ENCODE results near the gene TXNRD1. TPM values are rescaled to one million over a fixed set of nuclear protein-coding genes. Genes with fewer than 3 reads are reported as not detected.

Gene TXNRD1
- polyA plus RNA-seq, 1 experiment: 673 TPM

DNA sequence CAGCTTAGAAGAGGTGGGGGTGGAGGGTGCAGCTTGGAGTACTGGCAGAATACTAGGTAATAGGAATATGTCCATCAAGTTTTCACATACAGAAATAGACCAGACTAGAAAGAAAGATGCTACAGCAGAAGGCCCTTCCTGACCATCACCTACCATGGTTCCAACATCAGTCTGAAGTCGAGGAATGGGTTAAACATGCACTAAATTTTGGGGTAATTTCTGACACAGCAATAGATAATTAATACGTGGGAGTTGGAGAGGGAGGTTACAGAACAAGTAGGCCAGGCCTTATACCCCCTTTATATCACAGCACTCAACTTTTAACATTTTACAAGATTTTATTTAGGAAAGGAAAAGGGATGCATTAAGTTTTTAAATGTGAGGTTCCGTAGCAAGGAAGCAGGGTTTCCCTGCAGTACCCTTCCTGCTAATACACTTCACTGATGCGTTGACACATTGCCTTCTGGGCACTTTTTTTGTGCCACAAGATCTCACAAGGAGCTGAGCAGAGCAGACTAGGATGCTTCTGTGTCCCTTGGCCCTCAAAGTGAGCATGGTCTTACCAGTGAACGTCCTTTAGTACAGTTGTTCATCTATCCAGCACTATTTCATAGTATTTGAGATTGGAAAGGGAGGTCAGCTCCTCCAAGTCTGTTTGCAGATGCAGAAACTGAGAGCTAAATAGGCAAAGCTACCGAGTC is 138.7 kb downstream of the TXNRD1 start:
- H3K4me3 ChIP-seq (ENCODE audit: low read depth, low read length): no peak overlapping the region
- no peaks in the 10 kb centered on the region for H3K9me3 ChIP-seq (ENCODE audit: control insufficient read depth, insufficient read depth, low read length)
- DNase-seq (ENCODE audit: low read depth, low spot score): no peak
- CTCF ChIA-PET: no interaction called here
- no peak overlapping the region for H3K27ac ChIP-seq (ENCODE audit: low read depth, low read length)
- TF ChIP-seq, protein P1, sequence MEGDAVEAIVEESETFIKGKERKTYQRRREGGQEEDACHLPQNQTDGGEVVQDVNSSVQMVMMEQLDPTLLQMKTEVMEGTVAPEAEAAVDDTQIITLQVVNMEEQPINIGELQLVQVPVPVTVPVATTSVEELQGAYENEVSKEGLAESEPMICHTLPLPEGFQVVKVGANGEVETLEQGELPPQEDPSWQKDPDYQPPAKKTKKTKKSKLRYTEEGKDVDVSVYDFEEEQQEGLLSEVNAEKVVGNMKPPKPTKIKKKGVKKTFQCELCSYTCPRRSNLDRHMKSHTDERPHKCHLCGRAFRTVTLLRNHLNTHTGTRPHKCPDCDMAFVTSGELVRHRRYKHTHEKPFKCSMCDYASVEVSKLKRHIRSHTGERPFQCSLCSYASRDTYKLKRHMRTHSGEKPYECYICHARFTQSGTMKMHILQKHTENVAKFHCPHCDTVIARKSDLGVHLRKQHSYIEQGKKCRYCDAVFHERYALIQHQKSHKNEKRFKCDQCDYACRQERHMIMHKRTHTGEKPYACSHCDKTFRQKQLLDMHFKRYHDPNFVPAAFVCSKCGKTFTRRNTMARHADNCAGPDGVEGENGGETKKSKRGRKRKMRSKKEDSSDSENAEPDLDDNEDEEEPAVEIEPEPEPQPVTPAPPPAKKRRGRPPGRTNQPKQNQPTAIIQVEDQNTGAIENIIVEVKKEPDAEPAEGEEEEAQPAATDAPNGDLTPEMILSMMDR (IDR thresholded peaks at IDR 0.05; ENCODE audit: low read depth, low read length): no peak
- no peaks in the 10 kb centered on the region for H3K27me3 ChIP-seq (ENCODE audit: control insufficient read depth, insufficient read depth, low read length)
- POLR2A ChIA-PET: interaction anchor here (0.7 kb wide), 1 partner anchor 110 kb away, joined by 3 read pairs; no protein-coding TSS in a partner anchor

GRCh38 chr12:104354868-104355570 is 139.4 kb downstream of the TXNRD1 start:
- POLR2A ChIA-PET: interaction anchor here (0.7 kb wide), 1 partner anchor 110 kb away, joined by 3 read pairs; no protein-coding TSS in a partner anchor
- H3K9me3 ChIP-seq (ENCODE audit: control insufficient read depth, insufficient read depth, low read length): peaks cover 3% of the 10 kb centered on the region; the same call in 1 of the 2 replicates
- no peaks in the 10 kb centered on the region for H3K27me3 ChIP-seq (ENCODE audit: control insufficient read depth, insufficient read depth, low read length)
- CTCF ChIA-PET: no interaction called here
- no peak for DNase-seq (ENCODE audit: low read depth, low spot score)
- H3K4me3 ChIP-seq (ENCODE audit: low read depth, low read length): no peak overlapping the region
- TF ChIP-seq, protein P1 (IDR thresholded peaks at IDR 0.05; ENCODE audit: low read depth, low read length): no peak
- H3K27ac ChIP-seq (ENCODE audit: low read depth, low read length): no peak overlapping the region

GRCh38 chr12:104355630-104356029 is 140.1 kb downstream of the TXNRD1 start:
- POLR2A ChIA-PET: no interaction called here
- CTCF ChIA-PET: no interaction called here
- no peak for DNase-seq (ENCODE audit: low read depth, low spot score)

GRCh38 chr12:104356231-104357115 is 140.9 kb downstream of the TXNRD1 start:
- Histone ChIP-seq H3K4me3 (ENCODE audit: low read depth, low read length) (no peak overlapping the region), H3K9me3 (ENCODE audit: control insufficient read depth, insufficient read depth, low read length) (peaks cover 6% of the 10 kb centered on the region; the same call in 1 of the 2 replicates), H3K27me3 (ENCODE audit: control insufficient read depth, insufficient read depth, low read length) (no peaks in the 10 kb centered on the region), H3K27ac (ENCODE audit: low read depth, low read length) (peak overlapping the region; percentile 52)
- TF ChIP-seq, protein P1 (IDR thresholded peaks at IDR 0.05; ENCODE audit: low read depth, low read length): no peak
- CTCF ChIA-PET: no interaction called here
- POLR2A ChIA-PET: interaction anchor here (0.6 kb wide), 1 partner anchor 143 kb away, joined by 4 read pairs; no protein-coding TSS in a partner anchor
- DNase-seq (ENCODE audit: low read depth, low spot score): no peak

More at GRCh38 chr12:104355630-104356029, 140.1 kb downstream of the TXNRD1 start:
- TF ChIP-seq, protein P1 (IDR thresholded peaks at IDR 0.05; ENCODE audit: low read depth, low read length): no peak
- Histone ChIP-seq H3K9me3 (ENCODE audit: control insufficient read depth, insufficient read depth, low read length) (peaks cover 6% of the 10 kb centered on the region; the same call in 1 of the 2 replicates), H3K4me3 (ENCODE audit: low read depth, low read length) (no peak overlapping the region), H3K27me3 (ENCODE audit: control insufficient read depth, insufficient read depth, low read length) (no peaks in the 10 kb centered on the region), H3K27ac (ENCODE audit: low read depth, low read length) (peak overlapping the region; percentile 52)
